ENCODE measurements around the gene ZFYVE9. TPM values are rescaled to one million over a fixed set of nuclear protein-coding genes. Genes with fewer than 3 reads are reported as not detected.

Gene ZFYVE9
- total RNA-seq, 1 donor from 2014 or later = 17.6 TPM

- no peak for DNase-seq (ENCODE audit: low read depth)
- no peak for TF ChIP-seq CTCF (conservative IDR thresholded peaks at IDR 0.05; ENCODE audit: low read depth, low read length)
- H3K4me3 ChIP-seq (ENCODE audit: low read depth, low read length) = no peak overlapping the region
These were observed 164.5 kb downstream of the ZFYVE9 start for GRCh38 chr1:52306227-52307006.

GRCh38 chr1:52321061-52321460, 179.2 kb downstream of the ZFYVE9 start:
- no peak for DNase-seq (ENCODE audit: low read depth)
- H3K4me3 ChIP-seq (ENCODE audit: low read depth, low read length) = no peak overlapping the region
- TF ChIP-seq CTCF (conservative IDR thresholded peaks at IDR 0.05; ENCODE audit: low read depth, low read length) = no peak

- no peak overlapping the region for H3K4me3 ChIP-seq (ENCODE audit: low read depth, low read length)
- TF ChIP-seq CTCF (conservative IDR thresholded peaks at IDR 0.05; ENCODE audit: low read depth, low read length) = no peak
- no peak for DNase-seq (ENCODE audit: low read depth)
These were observed 181.8 kb downstream of the ZFYVE9 start for GRCh38 chr1:52323731-52324130.

- no peak overlapping the region for H3K4me3 ChIP-seq (ENCODE audit: low read depth, low read length)
- TF ChIP-seq CTCF (conservative IDR thresholded peaks at IDR 0.05; ENCODE audit: low read depth, low read length) = no peak
- no peak for DNase-seq (ENCODE audit: low read depth)
These were observed 183.9 kb downstream of the ZFYVE9 start for GRCh38 chr1:52325786-52326185.

GRCh38 chr1:52328615-52329014, 186.7 kb downstream of the ZFYVE9 start:
- no peak for TF ChIP-seq CTCF (conservative IDR thresholded peaks at IDR 0.05; ENCODE audit: low read depth, low read length)
- no peak overlapping the region for H3K4me3 ChIP-seq (ENCODE audit: low read depth, low read length)
- DNase-seq (ENCODE audit: low read depth) = no peak

GRCh38 chr1:52332411-52332810, 190.5 kb downstream of the ZFYVE9 start:
- no peak for DNase-seq (ENCODE audit: low read depth)
- no peak for TF ChIP-seq CTCF (conservative IDR thresholded peaks at IDR 0.05; ENCODE audit: low read depth, low read length)
- H3K4me3 ChIP-seq (ENCODE audit: low read depth, low read length) = no peak overlapping the region

Measured in epithelial cell of proximal tubule (primary cell).